DOHH2 (cell line): ENCODE results near the gene SKAP1.

Experiments
- EZH2phosphoT487 ChIP-seq: fragments of 200-600 bp; sonication (generic); IDR thresholded peaks from 2 replicates; pipeline ENCODE4 v1.6.1; 2017; ENCODE audit warnings: borderline replicate concordance, mild to moderate bottlenecking, antibody characterized with exemption, low read length, moderate library complexity, mixed read lengths
- TF ChIP-seq, protein P1 (sequence below): fragments of 200-600 bp; sonication (generic); IDR thresholded peaks from one replicate; pipeline ENCODE4 v1.5.1; 2014; ENCODE audit warnings: antibody characterized with exemption, mild to moderate bottlenecking, low read depth, low read length; ENCODE audit not compliant: poor library complexity, severe bottlenecking

DNA sequence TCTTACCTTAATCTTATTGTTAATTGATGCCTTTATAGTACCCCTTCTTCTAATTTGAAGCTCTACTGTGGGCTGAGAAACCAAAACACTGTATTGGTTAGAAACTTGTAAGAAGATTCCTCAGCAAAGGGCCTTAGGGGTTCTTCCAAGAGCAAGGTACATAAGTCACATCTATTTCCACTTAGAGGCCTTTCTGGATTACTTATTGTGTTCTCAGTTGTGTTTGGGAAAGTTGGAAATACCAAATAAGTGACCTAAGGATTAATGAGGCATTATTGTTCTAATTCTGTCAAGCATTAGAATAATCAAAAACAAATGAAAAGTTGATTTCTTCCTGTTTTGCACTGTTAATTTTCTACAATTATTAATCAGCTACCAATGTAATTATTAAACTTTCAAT, 85.8 kb downstream of the SKAP1 start:
- TF ChIP-seq, protein P1, sequence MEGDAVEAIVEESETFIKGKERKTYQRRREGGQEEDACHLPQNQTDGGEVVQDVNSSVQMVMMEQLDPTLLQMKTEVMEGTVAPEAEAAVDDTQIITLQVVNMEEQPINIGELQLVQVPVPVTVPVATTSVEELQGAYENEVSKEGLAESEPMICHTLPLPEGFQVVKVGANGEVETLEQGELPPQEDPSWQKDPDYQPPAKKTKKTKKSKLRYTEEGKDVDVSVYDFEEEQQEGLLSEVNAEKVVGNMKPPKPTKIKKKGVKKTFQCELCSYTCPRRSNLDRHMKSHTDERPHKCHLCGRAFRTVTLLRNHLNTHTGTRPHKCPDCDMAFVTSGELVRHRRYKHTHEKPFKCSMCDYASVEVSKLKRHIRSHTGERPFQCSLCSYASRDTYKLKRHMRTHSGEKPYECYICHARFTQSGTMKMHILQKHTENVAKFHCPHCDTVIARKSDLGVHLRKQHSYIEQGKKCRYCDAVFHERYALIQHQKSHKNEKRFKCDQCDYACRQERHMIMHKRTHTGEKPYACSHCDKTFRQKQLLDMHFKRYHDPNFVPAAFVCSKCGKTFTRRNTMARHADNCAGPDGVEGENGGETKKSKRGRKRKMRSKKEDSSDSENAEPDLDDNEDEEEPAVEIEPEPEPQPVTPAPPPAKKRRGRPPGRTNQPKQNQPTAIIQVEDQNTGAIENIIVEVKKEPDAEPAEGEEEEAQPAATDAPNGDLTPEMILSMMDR, result no peak
- TF ChIP-seq EZH2phosphoT487, result no peak
